Loucy (cell line): Measurements from ENCODE around the gene NUS1.
A peak's percentile ranks its signal among the peaks of the same experiment; 100 is the strongest.
"Not testable (repeated sequence)": the region's sequence is repeated elsewhere in the genome, so short reads cannot be mapped to it uniquely, and the experiment has no call there.

Source experiments
- H2AFZ ChIP-seq: fragments of 200-600 bp; sonication (generic); 2 replicates; pipeline ENCODE4 v1.6.0; 2016; ENCODE audit warnings: antibody characterized with exemption, mild to moderate bottlenecking, low read length, moderate library complexity
- H3F3A ChIP-seq: fragments of 200-600 bp; 2 replicates; pipeline ENCODE4 v1.6.0; 2016; ENCODE audit warnings: antibody characterized with exemption, low read depth, mild to moderate bottlenecking
- H3K27me3 ChIP-seq: fragments of 200-600 bp; sonication (generic); 2 replicates; pipeline ENCODE4 v1.6.1; 2014; ENCODE audit warnings: low read length, mild to moderate bottlenecking; ENCODE audit not compliant: insufficient read depth, poor library complexity, severe bottlenecking
- H3K36me3 ChIP-seq: fragments of 200-600 bp; sonication (generic); 2 replicates; pipeline ENCODE4 v1.6.1; 2016; ENCODE audit warnings: low read length; ENCODE audit not compliant: insufficient read depth
- H3K4me1 ChIP-seq: fragments of 200-600 bp; sonication (generic); 2 replicates; pipeline ENCODE4 v1.5.1; 2014; ENCODE audit warnings: low read length, mild to moderate bottlenecking; ENCODE audit not compliant: insufficient read depth, poor library complexity, severe bottlenecking
- H3K4me2 ChIP-seq: fragments of 200-600 bp; sonication (generic); 2 replicates; pipeline ENCODE4 v1.6.0; 2014; ENCODE audit warnings: antibody characterized with exemption, low read length, low read depth, mild to moderate bottlenecking; ENCODE audit not compliant: poor library complexity, severe bottlenecking
- H3K4me3 ChIP-seq: fragments of 200-600 bp; sonication (generic); 2 replicates; pipeline ENCODE4 v1.5.1; 2014; ENCODE audit warnings: low read length, mild to moderate bottlenecking, mixed read lengths; ENCODE audit not compliant: poor library complexity, severe bottlenecking
- H3K79me2 ChIP-seq: fragments of 200-600 bp; sonication (generic); 2 replicates; pipeline ENCODE4 v1.6.1; 2014; ENCODE audit warnings: low read length; ENCODE audit not compliant: insufficient read depth
- H3K9ac ChIP-seq: fragments of 200-600 bp; sonication (generic); 2 replicates; pipeline ENCODE4 v1.6.0; 2014; ENCODE audit warnings: mild to moderate bottlenecking, low read depth, low read length, moderate library complexity; ENCODE audit not compliant: poor library complexity, severe bottlenecking
- H3K9me2 ChIP-seq: fragments of 200-600 bp; sonication (generic); replicated peaks from 2 replicates; pipeline ENCODE4 v1.6.1; 2016; ENCODE audit warnings: low read depth, low read length, mixed read lengths
- H3K9me3 ChIP-seq: fragments of 200-600 bp; sonication (generic); 2 replicates; pipeline ENCODE4 v1.6.1; 2014; ENCODE audit warnings: mild to moderate bottlenecking, antibody characterized with exemption, low read length, low read depth; ENCODE audit not compliant: insufficient read depth
- H4K20me1 ChIP-seq: fragments of 200-600 bp; sonication (generic); 2 replicates; pipeline ENCODE4 v1.6.0; 2014; ENCODE audit warnings: antibody characterized with exemption, low read length, mild to moderate bottlenecking; ENCODE audit not compliant: insufficient read depth, poor library complexity, severe bottlenecking
- CTCF ChIP-seq: fragments of 200-600 bp; sonication (generic); conservative IDR thresholded peaks from 2 replicates; pipeline ENCODE4 v1.5.1; 2014; ENCODE audit warnings: mild to moderate bottlenecking, antibody characterized with exemption, low read length
- EZH2phosphoT487 ChIP-seq: fragments of 200-600 bp; IDR thresholded peaks from 2 replicates; pipeline ENCODE4 v1.6.1; 2018; ENCODE audit warnings: antibody characterized with exemption, mild to moderate bottlenecking, moderate library complexity, borderline replicate concordance

Gene NUS1

GRCh38 chr6:117674503-117674902 is 766 bp upstream of the NUS1 start:
- H3K9ac ChIP-seq: peak overlapping the region; percentile 89
- no peaks in the 10 kb centered on the region for H3K9me2 ChIP-seq
- H3K36me3 ChIP-seq: no peaks in the 10 kb centered on the region
- peaks cover 35% of the 10 kb centered on the region for H4K20me1 ChIP-seq
- peak overlapping the region; percentile 96 for H3K4me3 ChIP-seq
- TF ChIP-seq EZH2phosphoT487: no peak
- no peak for TF ChIP-seq CTCF
- no peaks in the 10 kb centered on the region for H3F3A ChIP-seq
- H3K9me3 ChIP-seq: no peaks in the 10 kb centered on the region
- H3K4me1 ChIP-seq: peaks cover 37% of the 10 kb centered on the region
- H3K27me3 ChIP-seq: no peaks in the 10 kb centered on the region
- peak overlapping the region; percentile 100 for H2AFZ ChIP-seq
- peak overlapping the region; percentile 81 for H3K4me2 ChIP-seq
- H3K79me2 ChIP-seq: peaks cover 53% of the 10 kb centered on the region

- not testable (repeated sequence) for H3K36me3 ChIP-seq, H3K9me2 ChIP-seq, H3F3A ChIP-seq, H3K27me3 ChIP-seq, H2AFZ ChIP-seq, H3K9me3 ChIP-seq
- Histone ChIP-seq H3K9ac (peak overlapping the region; percentile 73), H3K4me1 (peaks cover 50% of the 10 kb centered on the region), H3K4me2 (peak overlapping the region; percentile 93), H3K4me3 (peak overlapping the region; percentile 96), H4K20me1 (peaks cover 47% of the 10 kb centered on the region), H3K79me2 (peaks cover 66% of the 10 kb centered on the region)
These were observed 511 bp downstream of the NUS1 start for GRCh38 chr6:117675658-117676301.

- Histone ChIP-seq H3F3A (no peaks in the 10 kb centered on the region), H3K27me3 (no peaks in the 10 kb centered on the region), H3K9me3 (no peaks in the 10 kb centered on the region), H3K4me2 (peak overlapping the region; percentile 93), H3K9me2 (no peaks in the 10 kb centered on the region), H3K79me2 (peaks cover 75% of the 10 kb centered on the region), H3K4me1 (peaks cover 55% of the 10 kb centered on the region), H4K20me1 (peaks cover 56% of the 10 kb centered on the region), H3K9ac (peak overlapping the region; percentile 50), H3K36me3 (no peaks in the 10 kb centered on the region), H2AFZ (no peak overlapping the region), H3K4me3 (peak overlapping the region; percentile 87)
- TF ChIP-seq CTCF (no peak), EZH2phosphoT487 (no peak)
These were observed 1.4 kb downstream of the NUS1 start for GRCh38 chr6:117676577-117677218.
